Heart left ventricle (tissue), 13 donors: Measurements from ENCODE around the gene SDHAF4.

Source experiments
- POLR2A ChIP-seq, 2 donors: fragments of 450-650 bp; IDR thresholded peaks; one replicate each; pipeline ENCODE4 v1.6.1; 2017; ENCODE audit warnings: antibody characterized with exemption in 2 of 2, mild to moderate bottlenecking in 2 of 2, moderate library complexity in 2 of 2
- TF ChIP-seq, protein P1 (sequence below), 12 donors: fragments of 200-600 bp; sonication (generic) in 4 of 12; IDR thresholded peaks; one replicate each; pipeline versions ENCODE4 v1.5.0 to v1.8.0; 2018 to 2022; ENCODE audit warnings: antibody characterized with exemption in 12 of 12, mild to moderate bottlenecking in 5 of 12
- donor health status: ischemic (EF 13 %, LVEDD 7.1; RV severe dilation, severe dysfunction).
- donor health status: DM: no; HTN: yes; CAD: no.
- donor health status: DM: no; HTN: no; CAD: no.
- donor health status: ischemic (EF 25% LVEDD 6.9; RV normal size, moderate dysfunction).
- donor health status: ischemic (EF 25% LVEDD 5.7; RV mildly dilated, moderate dysfunction).
- donor health status: ischemic (EF 35%, LVEDD 5.7; RV mildly dilated, moderate dysfunction).
- donor health status: nonischemic (EF 11% LVEDD 7.7; RV severe dilation, severe dysfunction).
- donor health status: DM: yes; HTN: yes; CAD: no.
- donor health status: PGD.
- donor health status: ischemic (EF 29% LVEDD 5.4; RV normal size, mild dysfunction).
- donor health status: nonischemic (EF 23%, LVEDD 6.1; RV moderate dilation, normal function).

DNA sequence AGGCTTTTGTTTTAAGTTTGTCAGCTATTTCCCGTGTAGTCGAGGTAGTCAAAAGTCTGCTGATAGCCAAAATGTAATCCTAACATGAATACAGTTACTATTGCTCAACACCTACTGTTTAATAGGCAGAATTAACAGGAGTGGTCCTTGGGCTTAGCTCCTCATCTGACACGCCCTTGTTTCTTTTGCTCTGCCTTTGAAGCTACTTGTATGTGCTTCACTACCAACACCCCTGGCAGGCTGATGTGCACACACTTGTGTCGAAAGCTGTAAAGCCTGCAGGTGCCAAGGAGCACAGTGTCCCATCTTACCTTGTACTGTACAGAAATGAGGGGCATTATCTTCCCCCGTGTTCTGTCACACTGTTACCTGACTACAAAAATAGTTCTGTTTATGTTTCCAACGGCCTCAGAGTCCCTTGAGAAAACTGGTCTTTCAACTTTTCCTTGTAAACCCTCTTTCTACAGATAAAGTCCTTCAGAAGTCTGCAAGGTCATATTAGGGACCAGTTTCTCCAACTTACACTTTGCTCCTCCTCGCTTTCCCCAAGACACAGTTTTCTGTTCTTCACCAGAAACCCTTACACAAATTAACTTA, 9.3 kb downstream of the SDHAF4 start:
- TF ChIP-seq POLR2A (IDR thresholded peaks at IDR 0.05), result no peak
- TF ChIP-seq, protein P1, sequence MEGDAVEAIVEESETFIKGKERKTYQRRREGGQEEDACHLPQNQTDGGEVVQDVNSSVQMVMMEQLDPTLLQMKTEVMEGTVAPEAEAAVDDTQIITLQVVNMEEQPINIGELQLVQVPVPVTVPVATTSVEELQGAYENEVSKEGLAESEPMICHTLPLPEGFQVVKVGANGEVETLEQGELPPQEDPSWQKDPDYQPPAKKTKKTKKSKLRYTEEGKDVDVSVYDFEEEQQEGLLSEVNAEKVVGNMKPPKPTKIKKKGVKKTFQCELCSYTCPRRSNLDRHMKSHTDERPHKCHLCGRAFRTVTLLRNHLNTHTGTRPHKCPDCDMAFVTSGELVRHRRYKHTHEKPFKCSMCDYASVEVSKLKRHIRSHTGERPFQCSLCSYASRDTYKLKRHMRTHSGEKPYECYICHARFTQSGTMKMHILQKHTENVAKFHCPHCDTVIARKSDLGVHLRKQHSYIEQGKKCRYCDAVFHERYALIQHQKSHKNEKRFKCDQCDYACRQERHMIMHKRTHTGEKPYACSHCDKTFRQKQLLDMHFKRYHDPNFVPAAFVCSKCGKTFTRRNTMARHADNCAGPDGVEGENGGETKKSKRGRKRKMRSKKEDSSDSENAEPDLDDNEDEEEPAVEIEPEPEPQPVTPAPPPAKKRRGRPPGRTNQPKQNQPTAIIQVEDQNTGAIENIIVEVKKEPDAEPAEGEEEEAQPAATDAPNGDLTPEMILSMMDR (IDR thresholded peaks at IDR 0.05), result no peak
